Activated CD4-positive, alpha-beta T cell treated with anti-CD3 and anti-CD28 coated beads, Interleukin-2, amount 50 U/mL, for 1 hour (primary cell): ENCODE results near the gene DDN.

Experiments used
- DNase-seq: peaks from one replicate; pipeline ENCODE4 v3.0.0-alpha.2; 2020

DDN gene

DNA sequence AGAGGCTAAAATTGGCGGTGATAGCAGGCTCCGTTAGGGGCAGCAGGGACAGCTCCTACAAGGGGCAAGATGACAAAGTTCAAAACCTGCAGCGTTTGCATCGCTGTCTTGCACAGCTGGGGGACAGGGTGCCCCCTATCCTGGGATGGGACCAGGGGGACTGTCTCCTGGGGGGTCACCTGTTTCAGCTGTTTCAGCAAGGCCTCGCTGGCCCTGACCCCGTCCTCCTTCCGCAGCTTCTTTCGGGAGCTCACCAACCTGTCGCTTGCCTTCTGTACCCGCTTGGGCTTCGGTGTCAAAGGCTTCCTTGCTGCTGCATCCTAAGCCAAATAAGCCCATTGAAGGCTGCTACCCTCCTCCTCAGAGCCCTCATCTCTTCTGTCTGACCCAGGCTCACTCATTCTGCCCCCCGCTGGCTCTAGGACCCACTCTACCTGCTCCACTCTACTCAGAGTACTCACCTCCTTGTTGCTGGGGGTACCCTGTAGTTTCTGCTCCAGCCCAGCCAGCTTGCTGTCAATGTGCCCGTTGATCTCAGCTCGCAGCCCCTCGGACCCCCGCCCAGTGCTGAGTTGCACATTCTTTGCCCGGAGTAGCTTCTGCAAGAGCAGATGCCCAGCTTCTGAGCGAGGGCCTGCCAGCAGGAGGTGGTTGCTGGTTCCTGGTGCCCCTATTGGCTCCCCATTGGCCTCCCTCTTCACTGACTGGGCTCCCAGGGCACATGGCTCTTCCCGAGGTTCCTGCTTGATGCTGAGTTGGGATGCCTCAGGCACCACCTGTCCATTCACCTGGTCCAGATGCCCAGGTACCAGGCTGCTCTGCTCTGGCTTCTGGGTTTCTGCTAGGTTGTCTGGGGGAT is 31.8 kb upstream of the DDN start:
- no peak for DNase-seq

DNA sequence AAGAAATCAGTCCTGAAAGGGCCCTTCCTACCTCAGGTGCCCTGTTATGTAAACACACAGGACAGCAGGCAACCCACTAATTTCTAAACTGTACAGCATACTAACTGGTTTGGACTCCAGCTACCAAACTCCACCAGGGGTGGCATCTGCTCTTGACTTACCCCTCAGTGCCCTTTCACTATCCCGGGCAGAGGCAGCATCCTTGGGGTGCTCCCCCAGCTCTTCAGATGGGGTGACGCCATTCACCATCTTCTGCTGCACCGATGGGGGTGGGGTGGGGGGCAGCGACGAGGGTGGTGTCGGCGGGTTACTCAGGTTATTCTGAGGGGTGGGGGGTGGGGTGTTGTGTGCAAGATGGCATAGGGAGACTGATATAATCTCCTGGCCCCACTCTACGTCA is 30.9 kb upstream of the DDN start:
- DNase-seq, result no peak

DNA sequence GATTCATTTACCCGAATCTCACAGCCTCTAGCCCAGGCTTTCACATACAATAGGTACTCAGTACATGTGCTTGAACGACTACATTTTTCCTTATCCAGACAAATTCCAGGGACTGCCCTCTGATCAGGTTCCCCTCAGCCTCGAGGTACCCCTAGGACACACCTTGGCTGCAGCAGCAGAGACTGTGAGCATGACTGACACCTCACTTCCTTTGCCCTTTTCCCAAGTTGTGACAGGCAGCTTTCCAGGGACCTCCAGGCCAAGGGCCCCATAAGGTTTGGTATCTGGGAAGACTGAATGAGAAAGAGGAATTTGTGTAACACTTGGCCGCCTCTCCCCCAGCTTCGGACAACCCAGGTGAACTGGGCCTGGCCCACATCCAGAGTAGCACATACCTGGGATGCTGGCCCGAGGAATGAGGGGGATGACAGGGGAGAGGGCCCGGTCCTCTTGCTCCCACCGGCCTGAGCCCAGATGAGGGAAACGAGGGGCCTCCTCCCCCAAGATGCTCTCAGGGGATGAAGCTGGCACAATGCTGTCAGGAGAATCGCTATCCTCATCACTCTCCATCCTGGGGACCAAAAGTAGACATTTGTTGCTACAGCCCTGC is 29.6 kb upstream of the DDN start:
- DNase-seq, result no peak

DNA sequence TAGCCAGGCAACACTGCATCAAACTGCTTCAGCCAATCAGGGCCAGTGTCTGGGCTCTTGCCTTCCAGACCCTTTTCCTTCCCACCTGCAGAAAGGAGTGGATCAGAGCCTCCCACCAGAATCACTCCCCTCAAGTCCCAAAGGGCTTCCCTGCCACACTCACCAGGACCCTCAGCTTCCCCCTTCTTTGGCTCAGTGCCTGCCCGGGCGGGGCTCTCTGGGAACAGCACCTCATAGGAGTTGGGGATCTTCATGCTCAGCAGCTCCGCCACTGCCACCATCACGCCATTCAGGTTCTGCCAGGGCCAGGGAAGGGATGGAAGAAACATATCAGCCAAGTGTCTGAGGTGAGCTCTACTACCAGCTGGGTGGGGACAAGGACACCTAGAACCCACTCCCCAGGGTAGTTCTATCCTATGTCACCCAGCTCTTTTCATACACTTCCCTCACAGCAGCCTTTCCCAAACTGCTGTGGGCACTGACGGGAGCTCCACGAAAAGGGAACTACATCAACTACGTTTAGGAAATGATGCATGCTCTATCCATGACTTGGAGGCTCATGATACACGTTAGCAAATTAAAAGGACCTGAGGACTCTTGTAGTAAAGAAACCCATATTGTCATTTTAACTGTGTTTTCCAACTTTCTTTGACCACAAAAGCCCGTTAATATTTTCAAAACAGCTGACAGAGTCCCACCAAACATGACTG is 28.8 kb upstream of the DDN start:
- no peak for DNase-seq

DNA sequence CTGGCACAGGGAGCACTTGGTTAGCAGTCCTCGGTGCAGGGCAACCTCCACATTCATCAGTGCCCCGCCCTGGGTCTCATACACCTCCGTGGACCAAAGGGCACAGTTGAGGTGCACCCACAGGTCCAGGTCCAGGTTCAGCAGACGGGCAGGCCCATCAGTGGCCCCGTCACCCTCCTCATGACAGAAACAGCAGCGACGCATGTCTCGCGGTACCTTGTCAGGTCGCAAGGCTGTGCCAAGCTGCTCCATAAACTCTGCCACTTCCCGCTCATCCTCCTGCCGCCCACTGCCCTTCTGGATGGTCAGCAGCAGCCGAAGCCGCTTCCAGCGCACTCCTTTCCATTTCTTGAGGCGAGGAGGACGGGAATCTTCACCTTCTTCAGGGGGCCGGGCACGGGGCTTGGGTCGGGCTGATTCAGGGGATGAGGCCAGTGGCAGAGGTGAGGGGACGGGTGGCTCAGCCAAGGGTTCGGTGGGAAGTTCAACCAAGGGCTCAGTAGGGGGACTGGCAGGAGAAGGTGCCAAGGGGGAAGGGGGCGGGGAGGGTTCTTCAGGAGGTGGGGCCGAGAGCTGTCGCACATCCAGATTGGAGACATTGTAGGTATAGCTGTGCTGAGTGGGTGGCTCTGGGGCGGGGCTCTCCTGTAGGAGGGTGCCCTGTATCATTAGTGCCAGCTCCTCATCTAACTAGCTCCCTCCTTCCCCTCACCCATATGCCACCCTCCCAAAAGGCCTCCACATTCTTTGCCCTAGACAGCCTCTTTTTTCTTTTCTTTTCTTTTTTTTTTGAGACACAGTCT is 27.7 kb upstream of the DDN start:
- DNase-seq, result no peak

DNA sequence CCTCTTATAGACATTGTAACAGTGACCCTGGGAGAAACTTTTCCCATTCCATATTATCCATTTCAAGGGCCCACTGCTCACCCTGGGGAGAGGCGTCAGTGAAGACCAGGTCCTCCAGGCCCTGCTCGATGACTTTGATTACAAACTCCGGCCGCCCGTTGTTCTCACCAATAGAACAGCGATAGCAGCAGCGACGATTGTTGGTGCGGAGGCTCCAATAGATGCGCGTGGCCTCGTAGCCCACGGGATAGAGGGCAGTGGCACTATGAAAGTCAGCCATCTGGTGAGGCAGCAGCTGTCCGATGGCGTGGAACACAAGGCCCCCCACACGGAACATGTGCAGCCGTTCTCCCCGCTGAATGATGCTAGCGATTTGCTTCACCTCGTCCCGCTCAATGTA is 26.9 kb upstream of the DDN start:
- DNase-seq, result no peak

DNA sequence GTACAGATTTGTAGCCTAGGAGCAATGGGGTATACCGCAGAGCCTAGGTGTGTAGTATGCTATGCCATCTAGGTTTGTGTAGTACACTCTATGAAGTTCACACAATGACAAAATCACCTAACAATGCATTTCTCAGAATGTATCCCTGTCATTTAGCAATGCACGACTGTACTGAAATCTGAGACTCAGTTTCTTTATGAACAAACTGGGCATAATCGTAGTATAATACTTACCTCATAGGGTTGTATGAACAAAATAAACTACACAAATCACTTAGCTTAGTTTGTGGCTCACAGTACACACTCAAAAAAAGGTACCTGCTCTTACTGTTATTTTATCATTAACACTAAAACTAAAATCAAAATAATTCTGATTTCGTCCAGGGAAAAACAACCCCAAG is 26.3 kb upstream of the DDN start:
- DNase-seq, result no peak

DNA sequence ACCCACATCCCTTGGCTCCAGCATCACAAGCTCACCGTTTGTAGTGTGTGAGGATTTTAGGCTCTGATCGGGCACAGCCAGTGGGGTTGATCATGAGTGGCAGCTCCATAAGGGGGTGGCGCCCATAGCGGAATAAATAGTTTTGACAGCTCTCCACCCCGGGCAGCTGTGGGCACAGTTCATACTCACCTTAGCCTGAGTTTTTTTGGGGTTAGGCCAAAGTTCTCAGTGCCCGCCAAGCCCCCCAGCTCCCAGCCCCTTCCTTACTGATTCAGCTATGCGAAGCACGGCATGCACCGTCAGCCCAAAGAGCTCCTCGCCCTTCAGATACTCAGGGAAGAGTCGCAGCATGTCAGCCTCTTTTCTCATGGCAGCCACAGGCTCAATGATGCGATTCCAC is 25.4 kb upstream of the DDN start:
- DNase-seq, result no peak

DNA sequence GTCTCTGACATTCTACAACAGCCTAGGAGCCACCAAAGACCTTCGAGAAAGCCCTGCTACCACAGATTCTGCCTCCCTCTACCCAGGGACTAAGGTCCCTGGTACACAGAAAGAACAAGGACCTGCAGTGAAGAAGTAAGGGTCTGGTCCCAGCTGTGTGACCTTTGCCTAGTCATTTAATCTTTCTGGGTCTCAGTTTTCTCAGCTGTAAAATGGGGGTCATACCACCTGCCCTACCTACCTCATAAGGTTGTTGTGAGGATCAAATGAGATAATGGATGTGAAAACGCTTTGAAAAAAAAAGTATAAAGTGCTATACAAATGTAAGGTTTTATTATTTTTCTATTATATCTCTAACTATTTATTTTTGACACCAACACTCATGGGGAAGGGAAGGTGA is 24.6 kb upstream of the DDN start:
- DNase-seq, result no peak

DNA sequence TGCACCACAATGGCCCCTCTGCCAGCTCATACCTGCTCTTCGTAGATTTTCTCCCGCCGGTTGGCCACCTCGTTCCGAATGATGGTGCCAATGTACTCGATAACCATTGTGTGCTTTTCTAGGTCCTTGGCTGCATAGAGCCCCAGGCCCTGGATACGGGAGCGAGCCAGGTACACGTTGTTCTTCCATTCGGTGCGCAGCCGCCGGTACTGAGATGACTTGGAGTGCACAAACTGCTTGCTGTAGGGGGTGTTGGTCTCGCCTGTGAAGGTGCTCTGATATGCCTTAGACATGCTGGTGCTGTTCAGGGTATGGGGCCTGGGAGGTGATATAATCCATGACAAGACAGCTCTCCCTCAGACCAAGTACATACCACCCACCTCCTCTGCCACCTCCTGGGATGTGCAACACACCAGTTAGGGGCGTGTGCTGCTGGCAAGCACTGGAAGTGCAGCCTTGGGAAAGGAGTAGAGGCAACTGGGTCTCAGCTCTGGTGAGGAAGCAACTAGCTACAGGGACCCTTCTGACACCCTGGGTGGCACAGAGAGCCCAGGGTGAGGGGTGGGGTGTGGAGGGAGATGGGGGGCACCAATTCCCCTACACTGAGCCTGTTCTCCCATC is 23.5 kb upstream of the DDN start:
- no peak for DNase-seq

DNA sequence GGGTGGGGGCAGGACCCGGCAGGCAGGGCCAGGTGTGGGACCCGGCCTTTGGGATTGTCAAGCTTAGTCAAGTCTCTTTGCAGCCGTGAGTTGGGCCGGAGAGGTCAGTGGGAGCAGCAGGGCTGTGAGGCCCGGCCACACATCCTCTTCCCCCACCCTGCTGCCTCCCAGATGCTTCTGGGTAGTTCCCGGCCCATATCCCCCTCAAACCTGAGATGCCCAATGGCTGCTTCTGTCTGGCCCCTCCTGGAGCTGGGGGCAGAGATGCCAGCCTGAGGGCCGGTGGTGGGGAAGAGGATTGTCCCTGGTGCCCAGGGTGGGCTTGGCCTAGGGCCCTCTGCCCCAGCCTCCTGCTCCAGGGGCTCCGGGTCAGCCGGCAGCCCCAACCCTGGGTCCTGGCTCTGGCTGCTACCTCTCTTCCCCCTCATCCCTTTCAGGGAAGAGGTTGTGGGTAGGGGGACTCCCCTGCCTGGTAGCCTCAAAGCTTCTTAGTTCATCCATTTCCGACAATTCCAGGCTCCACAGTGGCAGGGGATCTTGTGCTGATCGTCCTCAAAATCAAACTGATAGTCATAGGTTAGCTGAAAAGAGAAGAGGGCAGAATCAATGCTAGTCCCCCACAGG is 22.2 kb upstream of the DDN start:
- no peak for DNase-seq

DNA sequence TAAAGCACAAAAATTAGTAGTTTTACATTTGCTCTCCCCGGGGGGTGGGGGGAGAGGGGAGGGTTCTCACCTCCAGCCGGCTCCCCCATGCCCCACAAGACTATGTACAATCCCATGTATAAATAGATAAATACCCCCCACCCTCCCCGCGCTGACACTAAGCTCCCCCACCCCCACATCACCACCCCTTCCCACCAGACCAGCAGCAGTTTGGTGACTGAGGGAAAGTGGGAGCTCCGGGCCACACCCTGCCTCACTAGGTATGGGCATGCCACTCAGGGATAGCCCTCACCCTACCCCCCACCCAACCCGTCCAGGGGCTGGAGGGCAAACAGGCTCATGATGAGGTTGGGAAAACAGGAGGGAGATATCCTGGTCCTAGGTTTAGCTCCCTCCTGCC is 21.3 kb upstream of the DDN start:
- DNase-seq, result no peak

DNA sequence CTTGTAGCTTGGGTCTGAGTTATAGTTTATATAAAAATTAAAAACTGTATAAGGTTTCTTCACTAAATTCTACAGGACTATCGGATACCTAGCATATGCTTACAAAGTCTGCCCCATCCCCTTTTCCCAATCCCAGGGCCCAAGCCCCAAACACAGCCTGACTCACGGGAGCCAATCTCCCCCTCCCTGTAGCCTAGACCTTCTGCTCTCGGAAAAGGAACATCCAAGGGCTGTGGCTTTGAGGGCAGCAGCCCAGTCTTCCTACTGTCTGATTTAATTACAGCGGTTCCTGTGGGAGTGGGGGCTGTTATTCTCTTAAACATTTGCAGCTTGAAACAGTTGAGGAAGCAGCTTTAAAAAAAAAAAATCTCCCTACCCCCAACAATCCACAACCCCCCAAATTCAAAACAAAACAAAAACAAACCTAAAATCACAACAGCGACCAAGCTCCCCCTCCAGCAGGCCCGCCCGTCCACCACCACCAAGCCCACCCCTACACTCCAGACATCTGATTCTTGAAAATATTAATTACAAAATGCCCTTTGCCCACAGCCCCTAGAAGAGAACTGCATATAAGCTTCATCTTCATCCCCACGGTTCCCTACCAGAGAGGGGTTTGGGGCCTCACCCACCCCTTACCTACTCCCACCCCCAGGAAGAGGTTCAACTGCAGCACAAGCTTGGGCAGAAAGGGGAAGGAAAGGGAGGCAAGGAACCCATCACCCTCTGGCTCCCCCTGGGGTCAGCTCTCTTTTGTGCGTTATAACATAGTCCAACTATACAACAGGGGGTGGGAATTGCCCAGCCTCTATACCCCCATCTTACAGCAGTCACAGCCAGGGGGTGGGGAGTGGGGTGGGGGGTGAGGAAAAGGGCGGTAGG is 20.5 kb upstream of the DDN start:
- DNase-seq, result peak; percentile 47

DNA sequence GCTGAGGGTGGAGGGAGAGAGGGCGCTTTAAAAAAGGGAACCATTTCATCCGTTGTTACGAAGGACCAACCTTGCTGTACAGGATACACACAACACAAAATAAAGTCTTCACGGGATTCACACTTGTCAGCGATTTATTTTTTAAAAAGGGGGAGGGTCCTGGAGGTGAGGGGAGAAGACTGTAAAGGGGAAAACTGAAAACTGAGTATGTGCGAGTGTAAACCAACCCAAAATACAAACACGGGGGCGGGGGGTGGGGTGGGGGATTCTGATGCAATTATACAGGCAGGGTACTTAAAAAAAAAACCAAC is 19.9 kb upstream of the DDN start:
- no peak for DNase-seq

DNA sequence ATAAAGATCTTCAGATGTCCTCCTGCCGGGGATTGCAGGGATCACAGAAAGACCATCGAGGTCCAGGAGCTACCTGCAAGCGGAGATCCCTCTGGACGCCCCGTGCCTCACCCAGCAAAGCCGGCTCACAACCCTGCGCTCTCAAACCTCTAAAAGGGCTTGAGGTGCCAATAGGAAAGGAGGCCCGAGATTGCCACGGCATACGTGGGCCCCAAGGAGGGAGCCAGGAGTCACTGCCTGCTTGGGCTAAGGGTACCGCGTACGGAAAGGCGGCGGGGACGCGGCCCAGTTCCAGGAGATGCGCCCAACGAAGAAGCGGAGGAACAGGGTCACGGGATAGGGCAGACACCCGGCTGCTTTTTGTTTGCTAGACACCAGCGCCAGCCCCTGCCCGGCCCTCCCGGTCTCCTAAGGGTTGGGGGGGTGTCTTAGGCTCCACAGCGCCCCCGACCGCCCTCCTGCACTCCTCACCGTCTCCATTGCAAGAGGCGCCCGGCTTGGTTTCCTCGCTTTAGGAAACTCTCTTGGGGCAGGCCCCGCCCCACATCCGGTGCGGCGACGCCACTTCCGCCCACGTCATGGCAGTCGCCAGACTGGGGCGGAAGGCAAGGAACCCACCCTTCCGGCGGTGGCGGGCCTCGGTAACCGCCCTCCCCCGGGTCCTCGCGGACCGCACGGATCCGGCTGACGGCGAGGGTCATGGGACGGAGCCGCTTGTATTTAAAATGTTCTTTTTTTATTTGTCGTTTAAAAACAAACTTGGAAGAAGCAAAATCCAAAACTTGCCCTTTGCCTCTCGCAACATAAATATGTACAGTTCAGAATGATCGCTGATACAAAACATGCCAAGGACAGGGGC is 19.3 kb upstream of the DDN start, which contains the start of gene PRKAG1:
TSS of gene PRKAG1 (minus strand) at position 516 of the 859 bp plus-strand sequence. CDS start at position 480, 36 bp downstream.
- peak; percentile 97 for DNase-seq

DNA sequence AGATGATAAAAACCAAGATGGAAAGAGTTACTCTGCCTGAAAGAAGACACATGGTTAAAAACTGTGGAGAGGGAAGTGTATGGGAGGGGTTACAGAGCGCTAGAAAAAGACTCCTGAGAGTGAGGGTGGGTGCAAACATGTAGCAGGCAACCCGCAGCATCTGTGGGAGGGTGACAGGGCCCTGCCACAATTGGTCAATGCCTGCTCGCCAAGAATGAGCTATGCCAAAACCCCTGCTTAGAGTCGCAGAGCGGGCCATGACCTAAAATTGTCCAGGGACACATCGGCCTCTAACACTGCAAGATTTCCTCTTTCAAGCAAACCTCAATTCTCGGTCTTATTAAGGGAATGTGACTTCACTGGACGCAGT is 18.7 kb upstream of the DDN start:
- peak; percentile 29 for DNase-seq

DNA sequence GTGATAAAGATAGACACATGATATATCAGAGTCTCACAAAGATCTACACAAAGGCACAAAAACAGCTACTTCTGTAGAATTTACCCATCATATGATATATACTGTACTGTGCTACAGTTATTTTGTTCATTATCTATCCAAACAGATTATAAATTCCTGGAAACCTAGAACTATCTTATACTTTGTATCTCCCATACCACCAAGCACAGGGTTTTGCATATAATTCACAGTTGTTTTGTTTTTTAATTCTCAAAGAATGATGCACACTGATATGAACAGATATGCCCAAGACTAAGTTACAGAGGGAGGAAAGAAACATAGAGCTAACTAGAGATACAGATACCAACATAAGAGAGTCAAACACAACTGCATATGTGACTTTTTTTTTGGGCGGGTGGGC is 16.0 kb upstream of the DDN start:
- DNase-seq, result no peak

DNA sequence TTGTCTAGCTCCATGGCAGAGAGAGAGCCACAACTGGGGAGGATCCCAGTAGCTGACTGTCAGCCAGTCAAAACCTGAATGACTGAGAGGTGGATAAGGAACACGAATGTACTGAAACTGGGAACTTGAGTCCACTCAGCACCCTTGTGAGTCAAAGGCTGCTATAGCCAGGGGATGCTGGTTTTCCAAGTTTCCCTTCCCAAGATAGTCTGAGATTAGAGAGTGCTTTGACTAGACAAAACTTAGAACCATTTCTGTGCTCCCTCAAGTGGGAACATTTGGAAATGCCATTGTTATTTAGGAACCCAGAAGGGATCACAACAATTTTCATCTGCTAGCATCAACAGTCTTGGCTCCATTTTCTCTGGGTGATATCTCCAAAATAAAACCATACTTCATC is 15.4 kb upstream of the DDN start:
- DNase-seq, result no peak

DNA sequence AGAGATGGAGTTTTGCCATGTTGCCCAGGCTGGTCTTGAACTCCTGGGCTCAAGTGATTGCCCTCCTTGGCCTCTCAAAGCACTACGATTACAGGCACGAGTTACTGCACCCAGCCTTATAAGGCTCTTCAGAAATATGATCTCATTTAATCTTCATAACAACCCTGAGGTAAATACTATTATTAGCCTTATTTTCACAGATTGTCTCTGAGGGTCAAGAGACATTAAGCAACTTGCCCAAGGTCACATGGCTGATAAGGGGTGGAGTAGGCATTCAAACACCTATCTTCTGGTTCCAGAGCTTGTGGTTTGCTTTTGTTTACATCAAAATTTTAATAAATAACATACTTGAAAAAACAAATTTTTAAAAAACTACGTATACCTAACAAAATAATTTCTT is 14.3 kb upstream of the DDN start:
- no peak for DNase-seq

DNA sequence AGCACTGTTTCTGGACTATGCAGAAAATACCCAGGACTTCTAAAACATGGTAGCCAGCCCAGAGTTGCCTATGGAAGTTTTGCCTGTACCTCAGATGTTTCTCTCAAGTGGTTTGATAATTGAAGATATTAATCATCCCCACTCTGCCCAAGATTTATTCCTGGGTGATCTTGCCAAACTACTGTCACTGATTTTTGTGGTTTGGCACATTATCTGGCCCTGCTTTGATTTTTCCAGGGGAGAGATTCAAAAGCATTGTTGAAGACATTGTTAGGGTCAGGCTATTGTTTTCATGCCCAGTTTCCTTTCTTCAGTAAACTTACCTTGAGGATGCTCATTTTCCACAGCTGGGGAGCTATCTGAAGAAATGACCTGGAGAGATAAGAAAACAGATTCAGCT is 13.6 kb upstream of the DDN start:
- DNase-seq, result no peak
